Activated gamma-delta T cell (primary cell): Measurements from ENCODE around the gene ARSG.
A peak's percentile ranks its signal among the peaks of the same experiment; 100 is the strongest.
"Not testable (repeated sequence)": the region's sequence is repeated elsewhere in the genome, so short reads cannot be mapped to it uniquely, and the experiment has no call there.

Experiments used
- DNase-seq: peaks from one replicate; lab custom pipeline; 2025; lab: John Stamatoyannopoulos, UW
- total RNA-seq, 2 donors: gene quantifications; one replicate each; lab custom pipeline; 2026; lab: John Stamatoyannopoulos, UW

The ARSG gene
- total RNA-seq: 6.6 to 8.8 reads per million in 2 donors

DNA sequence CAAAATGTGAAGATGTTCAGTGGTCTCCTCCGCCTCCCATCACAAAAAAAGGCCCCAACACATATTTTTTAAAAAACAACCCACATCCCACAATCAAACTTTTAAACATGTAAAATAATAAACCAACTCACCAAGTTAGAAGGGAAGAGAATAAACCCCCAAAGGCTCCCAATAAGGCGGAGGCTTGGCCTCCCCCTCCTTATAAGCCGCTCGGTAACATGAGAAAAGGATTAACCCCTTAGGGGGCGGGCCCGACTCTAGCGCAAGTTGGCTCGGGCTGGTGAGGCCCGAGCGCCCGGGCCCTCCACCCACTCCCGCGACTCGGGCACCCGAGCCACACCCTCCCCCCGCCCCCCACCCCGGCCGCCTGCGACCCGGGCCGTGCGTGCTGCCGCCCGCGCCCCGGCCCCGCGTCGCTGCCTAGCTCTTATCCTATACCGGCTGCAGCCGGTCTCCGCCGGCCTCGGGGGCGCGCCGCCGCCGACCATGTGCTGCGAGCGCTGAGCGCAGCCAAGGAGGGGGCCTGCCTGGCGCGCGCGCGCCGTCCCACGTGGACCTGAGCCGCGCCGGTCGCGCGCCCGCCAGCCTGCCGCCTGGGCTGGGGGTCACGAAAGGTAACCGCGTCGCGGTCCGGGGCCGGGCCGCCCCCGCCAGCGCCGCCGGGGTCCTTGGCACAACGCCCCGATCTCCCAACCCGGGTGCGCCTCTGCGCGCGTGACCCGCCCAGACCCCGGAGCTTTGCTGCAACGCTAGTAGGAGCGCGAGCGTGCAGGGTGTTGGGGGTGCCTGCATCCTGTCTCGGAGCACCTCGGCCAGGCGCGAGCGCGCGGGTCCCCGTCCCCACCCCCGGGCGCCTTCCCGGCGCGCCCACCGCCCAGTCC lies at the start of gene ARSG, which contains the start of gene SLC16A6:
Gene ARSG, plus strand, starts transcription at position 541 of the 881 bp plus-strand sequence. CDS start 15,999 bp downstream, outside the sequence.
Gene SLC16A6, minus strand, starts transcription at position 173 of the 881 bp plus-strand sequence. CDS start 12,807 bp downstream, outside the sequence.
- peak; percentile 83 for DNase-seq

GRCh38 chr17:68246271-68247028 lies 44.8 kb upstream of the ARSG start:
- DNase-seq: peak; percentile 14

DNA sequence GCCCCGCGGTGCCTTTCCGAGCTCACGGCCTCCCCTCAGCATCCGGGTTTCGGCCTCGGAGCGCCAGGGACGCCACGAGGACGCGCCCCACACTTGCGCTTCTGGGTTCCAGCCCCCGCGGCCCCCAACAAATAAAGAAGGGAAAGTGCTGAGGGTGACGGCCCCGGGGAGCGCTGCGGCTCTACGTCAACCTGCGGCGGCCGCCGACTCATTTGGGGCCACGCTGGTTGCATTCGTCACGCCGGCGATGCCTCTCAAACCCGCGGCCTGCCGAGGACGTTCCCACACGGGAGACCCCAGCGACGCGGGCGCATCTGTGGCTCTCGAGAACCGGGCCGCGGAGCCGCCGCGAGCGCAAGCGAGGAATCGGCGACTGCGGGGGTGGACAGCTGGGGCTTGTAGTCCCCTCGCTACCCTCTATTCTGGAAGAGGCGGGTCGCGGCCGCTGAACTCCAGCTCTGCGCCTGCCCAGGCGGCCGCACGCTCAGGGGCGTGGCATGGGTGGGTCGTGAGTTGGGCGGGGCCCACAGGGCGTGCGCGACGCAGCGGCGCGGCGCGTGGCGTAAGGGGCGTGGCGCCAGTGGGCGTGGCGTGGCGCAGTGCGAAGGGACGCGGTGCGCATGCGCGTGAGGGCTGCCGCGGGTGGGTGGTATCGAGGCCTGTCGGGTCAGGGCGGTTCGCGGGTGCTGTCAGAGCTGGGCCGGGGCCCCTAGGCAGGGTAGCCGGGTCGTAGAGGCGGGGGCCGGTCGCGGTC lies 43.7 kb upstream of the ARSG start, which contains the start of gene AMZ2:
Gene AMZ2, plus strand, starts transcription at position 599 of the 754 bp plus-strand sequence. CDS start 2,145 bp downstream, outside the sequence.
- DNase-seq: peak; percentile 97

DNA sequence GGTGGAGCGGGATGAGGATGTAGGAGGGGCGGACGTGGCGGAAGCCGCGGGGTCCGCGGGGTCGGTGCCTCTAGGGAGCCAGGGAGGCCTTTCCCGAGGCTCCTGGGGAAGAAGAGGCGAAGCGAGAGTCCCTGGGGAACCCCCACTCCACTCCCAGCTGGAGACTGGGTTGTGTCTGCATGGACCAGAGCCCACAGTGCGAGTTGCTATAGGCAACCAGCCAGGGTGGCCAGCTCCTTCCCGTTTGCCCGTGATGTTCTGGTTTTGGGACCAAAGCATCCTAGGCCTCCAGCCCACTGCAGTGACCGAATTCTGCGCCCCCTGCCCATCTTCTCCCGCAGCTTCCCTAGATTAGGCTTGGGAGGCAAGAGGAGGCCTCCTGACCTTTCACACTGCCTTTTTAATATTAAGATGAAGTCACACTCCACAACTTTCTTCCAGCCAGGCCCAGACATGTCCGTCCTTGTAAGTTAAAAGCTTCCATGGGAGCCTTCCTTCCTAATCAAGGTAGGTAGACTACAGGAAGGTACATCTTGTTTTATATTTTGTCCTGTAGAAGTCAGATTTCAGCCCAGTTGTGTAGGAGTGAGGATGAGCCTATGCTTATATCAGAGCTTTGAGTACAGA lies 43.0 kb upstream of the ARSG start:
- DNase-seq: no peak

DNA sequence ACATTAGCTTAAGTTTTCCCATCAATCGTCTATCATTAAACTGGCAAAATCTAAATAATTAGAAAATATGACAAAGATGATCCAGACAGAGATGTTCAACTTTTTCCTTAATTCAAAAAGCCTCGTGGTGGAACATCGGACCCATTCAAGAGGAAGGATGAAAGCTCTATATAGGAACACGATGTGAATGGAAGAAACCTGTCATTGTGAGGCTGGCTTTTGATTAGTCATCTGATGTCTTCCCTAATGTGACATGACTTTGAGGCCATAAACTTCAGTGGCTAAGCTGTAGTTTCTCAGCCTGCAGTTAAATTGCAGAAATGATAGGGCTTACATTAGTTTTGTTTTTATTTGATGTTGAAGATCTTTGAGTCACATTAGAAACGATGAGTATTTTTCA lies 42.4 kb upstream of the ARSG start:
- no peak for DNase-seq

DNA sequence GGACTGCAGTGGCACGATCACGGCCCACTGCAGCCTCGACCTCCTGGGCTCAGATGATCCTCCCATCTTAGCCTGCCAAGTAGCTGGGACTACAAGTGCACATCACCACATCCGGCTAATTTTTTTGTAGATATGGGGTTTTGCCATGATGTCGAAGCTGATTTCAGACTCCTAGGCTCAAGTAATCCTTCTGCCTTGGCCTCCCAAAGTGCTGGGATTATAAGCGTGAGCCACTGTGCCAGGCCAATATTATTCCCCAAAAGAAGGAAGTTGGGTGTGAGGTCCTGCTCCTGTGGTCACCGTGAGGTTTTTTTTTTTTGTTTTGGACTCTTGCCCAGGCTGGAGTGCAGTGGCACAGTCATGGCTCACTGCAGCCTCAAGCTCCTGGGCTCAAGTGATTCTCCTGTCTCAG lies 41.9 kb upstream of the ARSG start:
- peak; percentile 13 for DNase-seq

DNA sequence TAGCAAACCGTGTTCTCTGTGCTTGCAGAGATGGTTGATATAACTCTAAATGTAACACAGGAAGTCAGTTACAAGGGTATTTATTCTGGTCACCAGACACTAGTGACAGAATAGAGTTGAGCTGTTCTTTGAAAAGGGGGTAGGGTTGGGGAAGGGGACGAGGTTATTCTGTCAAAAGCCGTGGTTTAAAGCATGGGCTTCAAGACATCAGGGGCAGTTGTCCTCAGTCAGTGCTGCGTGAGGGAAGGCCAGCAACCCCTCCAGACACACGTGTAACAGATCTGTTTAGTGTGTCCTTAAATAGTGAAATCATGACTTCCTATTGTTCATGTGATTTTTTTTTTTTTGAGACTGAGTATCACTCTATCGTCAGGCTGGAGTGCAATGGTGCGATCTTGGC lies 37.9 kb upstream of the ARSG start:
- DNase-seq: not testable (repeated sequence)

GRCh38 chr17:68255151-68255550 lies 36.1 kb upstream of the ARSG start:
- DNase-seq: no peak

- no peak for DNase-seq
Observed at GRCh38 chr17:68255731-68256538, 35.4 kb upstream of the ARSG start.

- not testable (repeated sequence) for DNase-seq
Observed at GRCh38 chr17:68256701-68257100, 34.6 kb upstream of the ARSG start.

GRCh38 chr17:68257934-68258333 lies 33.4 kb upstream of the ARSG start:
- DNase-seq: no peak

- peak; percentile 86 for DNase-seq
Observed at GRCh38 chr17:68258890-68259647, 32.2 kb upstream of the ARSG start.

DNA sequence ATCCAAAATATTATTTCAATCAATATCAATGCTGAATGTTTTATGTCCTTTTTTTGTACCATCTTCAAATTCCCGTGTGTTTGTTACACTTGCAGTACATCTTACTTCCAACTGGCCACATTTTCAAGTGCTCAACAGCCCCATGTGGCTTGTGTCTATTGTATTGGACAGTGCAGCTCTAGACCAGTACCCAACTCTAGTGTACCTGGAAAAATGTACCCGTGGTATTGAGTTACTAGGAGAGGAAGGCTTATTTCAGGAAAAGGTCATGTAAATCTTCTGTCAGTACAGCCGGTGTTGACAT lies 31.7 kb upstream of the ARSG start:
- not testable (repeated sequence) for DNase-seq

DNA sequence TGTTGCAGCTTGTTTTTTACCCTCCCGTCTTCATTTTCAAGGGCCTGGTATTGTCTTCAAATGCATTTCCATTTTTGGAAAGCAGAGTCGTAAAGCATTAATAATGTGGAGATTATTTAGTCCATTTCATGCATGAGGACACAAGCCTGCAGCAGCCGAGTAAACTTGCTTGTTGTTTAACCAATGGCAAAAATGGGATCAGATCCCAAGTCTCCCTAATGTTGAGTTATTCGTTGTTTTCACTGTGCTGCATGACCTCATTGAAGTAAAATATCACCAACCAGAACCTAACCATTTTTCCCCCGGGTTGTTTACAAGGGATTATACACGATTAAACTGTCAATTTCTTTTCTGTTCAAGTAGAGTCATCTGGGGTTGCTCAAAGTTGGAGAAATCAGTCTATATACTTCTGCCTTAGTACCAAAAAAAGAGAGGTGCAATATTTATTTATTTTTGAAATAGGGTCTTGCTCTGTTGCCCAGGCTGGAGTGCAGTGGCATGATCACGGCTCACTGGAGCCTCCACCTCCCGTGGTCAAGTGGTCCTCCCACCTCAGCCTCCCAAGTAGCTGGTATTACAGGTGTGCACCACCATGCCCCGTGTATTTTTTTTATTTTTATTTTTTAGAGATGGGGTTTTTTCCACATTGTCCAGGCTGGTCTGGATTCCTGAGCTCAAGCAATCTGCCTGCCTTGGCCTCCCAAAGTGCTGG lies 31.1 kb upstream of the ARSG start:
- DNase-seq: no peak

GRCh38 chr17:68262467-68262866 lies 28.8 kb upstream of the ARSG start:
- DNase-seq: not testable (repeated sequence)

GRCh38 chr17:68263101-68263681 lies 28.1 kb upstream of the ARSG start:
- not testable (repeated sequence) for DNase-seq

- not testable (repeated sequence) for DNase-seq
Observed at GRCh38 chr17:68265833-68266232, 25.5 kb upstream of the ARSG start.

- no peak for DNase-seq
Observed at GRCh38 chr17:68273722-68274121, 17.6 kb upstream of the ARSG start.

DNA sequence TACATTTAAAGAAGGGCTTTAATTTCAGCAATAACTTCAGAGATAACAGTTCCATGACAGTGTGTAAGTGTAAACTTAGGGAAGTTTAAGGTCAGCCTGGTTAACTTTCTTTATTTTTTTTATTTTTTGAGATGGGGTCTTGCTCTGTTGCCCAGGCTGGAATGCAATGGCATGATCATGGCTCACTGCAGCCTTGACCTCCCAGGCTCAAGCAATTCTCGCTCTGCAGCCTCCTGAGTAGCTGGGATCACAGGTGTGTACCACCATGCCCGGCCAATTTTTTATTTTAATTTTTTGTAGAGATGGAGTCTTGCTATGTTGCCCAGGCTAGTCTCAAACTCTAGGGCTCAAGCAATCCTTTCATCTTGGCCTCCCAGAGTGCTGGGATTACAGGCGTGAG lies 15.0 kb upstream of the ARSG start:
- DNase-seq: not testable (repeated sequence)
